ENCODE results near the gene SECISBP2. TPM values are rescaled to one million over a fixed set of nuclear protein-coding genes. Genes with fewer than 3 reads are reported as not detected.

Gene SECISBP2
- total and polyA plus RNA-seq, 4 donors, result 26.6 to 112 (median 43.0) TPM

GRCh38 chr9:89319015-89319905 is 960 bp downstream of the SECISBP2 start:
- Histone ChIP-seq H3K4me1 (ENCODE audit: control insufficient read depth in 5 of 5, insufficient read depth in 5 of 5, low read length in 5 of 5) (peaks cover 0 to 20% (median 9%) of the 10 kb centered on the region in 5 donors), H3K9ac (ENCODE audit: insufficient read depth in 1 of 2, low read length in 2 of 2) (peak overlapping the region; percentile 89 to 95), H3K4me3 (peak overlapping the region; percentile 89), H3K27ac (ENCODE audit: low read depth in 1 of 2, low read length in 1 of 2) (peak overlapping the region; percentile 100), H3K27me3 (ENCODE audit: control insufficient read depth in 3 of 3, insufficient read depth in 3 of 3, low read length in 2 of 3) (no peaks in the 10 kb centered on the region), H3K9me3 (ENCODE audit: control insufficient read depth in 4 of 4, insufficient read depth in 3 of 4, low read length in 3 of 4) (no peaks in the 10 kb centered on the region), H3K36me3 (ENCODE audit: control insufficient read depth in 4 of 4, insufficient read depth in 4 of 4, low read length in 4 of 4) (peaks cover 0 to 9% (median under 1%) of the 10 kb centered on the region in 4 donors)
- TF ChIP-seq CTCF (IDR thresholded peaks at IDR 0.05; ENCODE audit: control extremely low read depth, extremely low read depth), result no peak
- ATAC-seq (ENCODE audit: insufficient read depth, low FRiP score) (no peak), DNase-seq (peak in 1 of 3 donors; percentile 34)
- WGBS, 2 donors, result 3 to 5% methylated on average over 13 of the region's 13 CpGs

- H3K27ac ChIP-seq (ENCODE audit: low read depth in 1 of 2, low read length in 1 of 2), result no peak overlapping the region
- ATAC-seq (ENCODE audit: insufficient read depth, low FRiP score), result no peak
- no peak for DNase-seq
- TF ChIP-seq CTCF (IDR thresholded peaks at IDR 0.05; ENCODE audit: control extremely low read depth, extremely low read depth), result no peak
- no peaks in the 10 kb centered on the region for H3K9me3 ChIP-seq (ENCODE audit: control insufficient read depth in 4 of 4, insufficient read depth in 3 of 4, low read length in 3 of 4)
- H3K4me3 ChIP-seq, result no peak overlapping the region
- peaks cover 0 to 14% (median 11%) of the 10 kb centered on the region in 4 donors for H3K36me3 ChIP-seq (ENCODE audit: control insufficient read depth in 4 of 4, insufficient read depth in 4 of 4, low read length in 4 of 4)
- no peaks in the 10 kb centered on the region for H3K27me3 ChIP-seq (ENCODE audit: control insufficient read depth in 3 of 3, insufficient read depth in 3 of 3, low read length in 2 of 3)
- 62 to 67% methylated on average over 4 of the region's 4 CpGs for WGBS, 2 donors
- peaks cover 0 to 12% (median 9%) of the 10 kb centered on the region in 5 donors for H3K4me1 ChIP-seq (ENCODE audit: control insufficient read depth in 5 of 5, insufficient read depth in 5 of 5, low read length in 5 of 5)
- H3K9ac ChIP-seq (ENCODE audit: insufficient read depth in 1 of 2, low read length in 2 of 2), result no peak overlapping the region
Observed at GRCh38 chr9:89323390-89323789, 5.1 kb downstream of the SECISBP2 start.

GRCh38 chr9:89325733-89326132 is 7.4 kb downstream of the SECISBP2 start:
- H3K36me3 ChIP-seq (ENCODE audit: control insufficient read depth in 4 of 4, insufficient read depth in 4 of 4, low read length in 4 of 4), result peaks cover 7 to 35% (median 25%) of the 10 kb centered on the region in 4 donors
- DNase-seq, result no peak
- H3K9me3 ChIP-seq (ENCODE audit: control insufficient read depth in 4 of 4, insufficient read depth in 3 of 4, low read length in 3 of 4), result no peaks in the 10 kb centered on the region
- no peak for ATAC-seq (ENCODE audit: insufficient read depth, low FRiP score)
- no peak overlapping the region for H3K9ac ChIP-seq (ENCODE audit: insufficient read depth in 1 of 2, low read length in 2 of 2)
- 92% methylated on average over 3 of the region's 3 CpGs for WGBS, 2 donors
- no peak overlapping the region for H3K4me3 ChIP-seq
- peaks cover 0 to 8% (median 0%) of the 10 kb centered on the region in 5 donors for H3K4me1 ChIP-seq (ENCODE audit: control insufficient read depth in 5 of 5, insufficient read depth in 5 of 5, low read length in 5 of 5)
- H3K27me3 ChIP-seq (ENCODE audit: control insufficient read depth in 3 of 3, insufficient read depth in 3 of 3, low read length in 2 of 3), result no peaks in the 10 kb centered on the region
- H3K27ac ChIP-seq (ENCODE audit: low read depth in 1 of 2, low read length in 1 of 2), result no peak overlapping the region
- no peak for TF ChIP-seq CTCF (IDR thresholded peaks at IDR 0.05; ENCODE audit: control extremely low read depth, extremely low read depth)

Measured in lung (tissue), 12 donors.